GM19035 (cell line): ENCODE measurements around the gene C6orf62.
"Not testable (repeated sequence)": the region's sequence is repeated elsewhere in the genome, so short reads cannot be mapped to it uniquely, and the experiment has no call there.

Experiments used
- ATAC-seq: cut with Tn5 transposase; IDR thresholded peaks from one replicate; pipeline ENCODE4 v1.9.1; 2021; ENCODE audit not compliant: unreplicated experiment

The C6orf62 gene

DNA sequence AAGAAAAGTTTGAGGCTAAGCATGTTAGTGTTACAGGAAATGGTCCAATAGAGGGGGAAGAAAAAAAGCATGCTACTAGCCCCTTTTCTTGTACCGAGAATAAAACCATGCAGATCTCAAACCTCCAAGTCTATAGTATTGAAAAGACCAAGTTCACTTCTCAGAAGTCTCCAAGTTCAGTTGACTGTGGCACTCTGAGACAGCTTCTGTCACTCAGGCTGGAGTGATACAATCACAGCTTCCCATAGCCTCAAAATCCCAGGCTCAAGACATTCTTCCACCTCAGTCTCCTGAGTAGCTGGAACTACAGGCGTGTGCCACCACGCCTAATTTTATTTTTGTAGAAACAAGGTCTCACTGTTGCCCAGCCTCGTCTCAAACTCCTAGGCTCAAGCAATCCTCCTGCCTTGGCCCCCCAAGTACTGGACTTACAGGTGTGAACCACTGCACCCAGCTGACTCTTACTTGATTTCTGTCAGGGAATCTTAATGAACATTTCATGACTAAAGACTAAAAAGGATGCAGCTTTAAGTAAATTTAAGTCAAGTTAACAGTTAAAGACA is 16.2 kb downstream of the C6orf62 start:
- no peak for ATAC-seq

GRCh38 chr6:24699521-24700359 is 19.2 kb downstream of the C6orf62 start:
- no peak for ATAC-seq

GRCh38 chr6:24696097-24696496 is 22.9 kb downstream of the C6orf62 start:
- ATAC-seq = no peak

DNA sequence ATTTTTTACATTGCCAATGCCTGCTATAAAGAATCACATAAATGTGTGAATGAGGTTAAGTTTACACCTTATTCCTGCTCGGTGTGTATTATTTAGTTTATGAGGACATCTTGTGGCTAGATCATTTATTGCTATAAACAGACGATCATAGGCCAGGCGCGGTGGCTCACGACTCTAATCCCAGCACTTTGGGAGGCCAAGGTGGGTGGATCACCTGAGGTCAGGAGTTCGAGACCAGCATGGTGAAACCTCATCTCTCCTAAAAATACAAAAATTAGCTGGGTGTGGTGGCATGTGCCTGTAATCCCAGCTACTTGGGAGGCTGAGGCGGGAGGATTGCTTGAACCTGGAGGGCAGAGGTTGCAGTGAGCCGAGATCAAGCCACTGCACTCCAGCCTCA is 23.3 kb downstream of the C6orf62 start:
- ATAC-seq = peak; percentile 50

GRCh38 chr6:24694198-24694597 is 24.8 kb downstream of the C6orf62 start:
- ATAC-seq = no peak

DNA sequence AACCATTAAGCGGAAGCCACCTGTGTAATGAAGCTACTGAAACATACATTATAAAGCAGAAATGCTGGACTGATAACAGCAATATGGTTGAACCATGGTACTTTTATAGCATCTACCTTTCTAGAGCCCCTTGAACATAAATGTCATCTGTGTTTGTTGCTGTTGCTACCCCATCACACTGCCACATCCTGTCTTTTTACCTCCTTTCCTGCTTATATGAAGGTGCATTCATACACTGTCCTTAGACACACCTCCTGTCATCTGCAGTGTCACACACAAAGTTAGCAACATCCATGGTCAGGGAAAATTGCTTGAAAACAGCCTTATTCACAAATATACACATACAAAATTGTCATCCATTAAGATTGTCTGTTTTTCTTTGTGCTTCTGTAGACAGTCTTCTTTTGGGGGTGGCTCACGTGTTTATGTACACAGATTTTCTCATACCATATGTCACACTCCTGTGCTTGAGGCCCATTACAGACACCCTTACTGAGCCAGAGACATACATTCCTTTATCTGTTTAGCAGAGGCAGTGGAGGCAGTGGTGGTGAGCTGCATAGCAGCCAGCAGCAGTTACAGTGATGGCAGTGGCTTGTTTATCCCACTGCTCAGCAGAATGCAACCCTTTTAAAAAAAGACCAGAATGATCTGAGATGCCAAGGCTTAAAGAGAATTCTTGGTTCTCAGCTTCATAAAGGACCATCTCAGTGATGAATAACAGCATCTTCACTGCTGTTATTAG is 25.9 kb downstream of the C6orf62 start:
- ATAC-seq = no peak

- no peak for ATAC-seq
Measured at GRCh38 chr6:24692415-24692814, 26.5 kb downstream of the C6orf62 start.

GRCh38 chr6:24692003-24692402 is 27.0 kb downstream of the C6orf62 start:
- no peak for ATAC-seq

DNA sequence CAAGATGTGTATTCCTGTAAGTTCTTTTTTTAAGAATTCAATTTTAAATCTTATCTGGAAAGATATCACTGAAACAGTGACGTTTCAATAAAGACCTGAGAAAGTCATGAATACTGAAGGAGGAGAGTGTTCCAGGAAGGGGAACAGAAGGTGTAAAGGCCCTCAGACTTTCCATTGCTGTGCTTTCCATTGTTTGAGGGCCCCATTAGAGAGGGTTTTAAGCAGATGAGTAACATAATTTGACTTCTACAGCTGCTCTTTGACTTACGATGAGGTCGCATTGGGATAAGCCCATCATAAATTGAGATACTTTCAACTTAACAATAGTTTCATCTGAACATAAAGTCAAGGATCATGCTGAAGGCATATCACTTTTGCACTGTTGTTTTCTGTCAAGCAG is 27.4 kb downstream of the C6orf62 start:
- no peak for ATAC-seq

DNA sequence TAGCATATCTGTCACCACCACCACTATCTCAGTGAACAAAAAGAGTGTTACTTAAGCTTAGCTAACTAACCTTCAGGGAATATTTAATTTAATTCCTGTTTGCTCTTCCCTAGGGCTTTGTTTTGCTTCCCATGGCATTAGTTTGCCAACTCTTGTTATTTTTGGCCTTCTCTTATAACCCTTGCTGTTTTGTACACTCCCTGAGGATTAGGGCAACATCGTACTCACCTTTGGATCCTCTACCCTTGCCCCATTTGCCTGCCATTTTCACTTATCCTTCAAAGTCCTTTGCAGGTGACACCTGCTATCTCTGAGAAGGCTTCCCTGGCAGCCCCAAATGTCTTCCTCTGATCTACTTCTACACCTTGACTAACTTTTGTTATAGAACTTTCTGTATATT is 28.4 kb downstream of the C6orf62 start:
- ATAC-seq = no peak

DNA sequence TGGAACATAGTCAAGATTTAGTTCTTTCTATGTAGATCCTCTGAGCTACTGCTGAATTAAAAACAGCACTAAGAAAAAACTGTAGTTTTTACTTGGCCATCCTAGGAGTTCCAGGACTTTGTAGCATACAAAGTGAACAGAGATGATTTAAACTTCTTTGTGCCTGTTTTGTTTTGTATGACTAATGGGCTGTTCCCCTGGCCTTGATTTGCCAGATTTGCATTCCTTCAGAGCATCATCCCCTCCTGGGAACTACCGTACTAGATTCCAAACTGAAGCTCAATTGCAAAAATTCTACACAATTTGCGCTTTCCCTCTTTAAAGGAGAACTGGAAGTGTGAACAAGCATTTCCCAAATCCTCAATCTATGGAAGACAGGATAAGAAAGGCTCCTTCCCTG is 29.0 kb downstream of the C6orf62 start:
- ATAC-seq = no peak

DNA sequence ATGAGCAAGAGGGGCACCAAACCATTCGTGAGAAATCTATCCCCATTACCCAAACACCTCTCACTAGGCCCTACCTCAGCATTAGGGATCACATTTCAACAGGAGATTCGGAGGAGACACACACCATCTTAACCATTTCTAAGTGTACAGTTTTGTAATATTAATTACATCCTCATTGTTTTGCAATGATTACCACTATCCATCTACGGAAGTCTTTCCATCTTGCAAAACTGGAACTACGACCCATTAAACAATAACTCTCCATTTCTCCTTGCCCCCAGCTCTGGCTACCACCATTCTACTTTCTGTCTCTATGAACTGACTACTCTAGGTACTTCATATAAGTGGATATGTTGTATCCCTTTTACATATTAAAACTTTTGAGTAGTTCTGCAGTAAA is 32.0 kb downstream of the C6orf62 start:
- ATAC-seq = no peak

DNA sequence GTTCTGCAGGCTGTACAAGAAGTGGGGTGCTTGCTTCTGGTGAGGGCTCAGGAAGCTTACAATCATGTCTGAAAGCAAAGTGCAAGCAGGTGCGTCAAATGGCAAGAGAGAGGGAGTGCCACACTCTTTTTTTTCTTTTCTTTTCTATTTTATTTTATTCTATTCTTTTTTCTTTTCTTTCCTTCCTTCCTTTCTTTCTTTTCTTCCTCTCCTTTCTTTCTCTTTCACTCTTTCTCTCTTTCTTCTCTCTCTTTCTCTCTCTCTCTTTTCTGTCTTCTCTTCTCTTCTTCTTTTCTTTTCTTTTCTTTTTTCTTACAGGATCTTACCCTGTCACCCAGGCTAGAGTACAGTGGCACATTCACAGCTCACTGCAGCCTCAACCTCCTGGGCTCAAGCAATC is 32.5 kb downstream of the C6orf62 start:
- ATAC-seq = no peak

DNA sequence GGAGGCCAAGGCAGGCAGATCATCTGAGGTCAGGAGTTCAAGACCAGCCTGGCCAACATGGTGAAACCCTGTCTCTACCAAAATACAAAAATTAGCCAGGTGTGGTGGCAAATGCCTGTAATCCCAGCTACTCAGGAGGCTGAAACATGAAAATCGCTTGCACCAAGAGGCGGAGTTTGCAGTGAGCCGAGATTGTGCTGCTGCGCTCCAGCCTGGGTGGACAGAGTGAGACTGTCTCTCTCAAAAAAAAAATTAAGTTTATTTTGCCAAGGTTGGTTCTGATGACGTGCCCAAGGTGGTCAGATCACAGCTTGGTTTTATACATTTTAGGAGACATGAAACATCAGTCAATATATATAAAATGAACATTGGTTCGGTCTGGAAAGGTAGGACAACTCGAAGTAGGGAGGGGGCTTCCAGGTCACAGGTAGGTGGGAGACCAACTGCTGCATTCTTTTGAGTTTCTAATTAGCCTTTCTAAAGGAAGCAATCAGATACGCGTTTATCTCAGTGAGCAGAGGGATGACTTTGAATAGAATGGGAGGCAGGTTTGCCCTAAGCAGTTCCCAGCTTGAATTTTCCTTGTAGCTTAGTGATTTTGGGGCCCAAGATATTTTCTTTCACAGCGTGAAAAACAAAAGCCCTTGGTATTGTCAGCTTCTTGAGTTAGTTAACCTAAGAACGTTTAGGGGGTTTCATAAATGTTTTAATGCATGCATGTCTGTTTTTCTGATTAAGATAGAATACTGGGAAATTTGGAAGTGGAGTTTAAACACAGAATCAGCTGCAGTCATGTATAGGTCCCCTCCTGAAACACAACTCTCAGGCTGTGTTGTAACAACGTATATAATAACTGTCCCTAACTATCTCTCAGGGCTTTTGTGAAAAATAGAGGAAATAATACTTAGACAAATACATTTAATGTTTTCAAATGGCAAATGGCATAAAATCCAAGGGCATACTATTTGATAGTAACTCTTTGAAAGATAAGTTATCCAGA is 35.4 kb downstream of the C6orf62 start:
- ATAC-seq = no peak

- no peak for ATAC-seq
Measured at GRCh38 chr6:24680582-24680981, 38.4 kb downstream of the C6orf62 start.

- not testable (repeated sequence) for ATAC-seq
Measured at GRCh38 chr6:24678792-24679352, 40.1 kb downstream of the C6orf62 start.

- ATAC-seq = no peak
Measured at GRCh38 chr6:24673625-24674024, 45.3 kb downstream of the C6orf62 start.

- no peak for ATAC-seq
Measured at GRCh38 chr6:24672620-24673182, 46.3 kb downstream of the C6orf62 start.

- not testable (repeated sequence) for ATAC-seq
Measured at GRCh38 chr6:24671077-24671476, 47.9 kb downstream of the C6orf62 start.

DNA sequence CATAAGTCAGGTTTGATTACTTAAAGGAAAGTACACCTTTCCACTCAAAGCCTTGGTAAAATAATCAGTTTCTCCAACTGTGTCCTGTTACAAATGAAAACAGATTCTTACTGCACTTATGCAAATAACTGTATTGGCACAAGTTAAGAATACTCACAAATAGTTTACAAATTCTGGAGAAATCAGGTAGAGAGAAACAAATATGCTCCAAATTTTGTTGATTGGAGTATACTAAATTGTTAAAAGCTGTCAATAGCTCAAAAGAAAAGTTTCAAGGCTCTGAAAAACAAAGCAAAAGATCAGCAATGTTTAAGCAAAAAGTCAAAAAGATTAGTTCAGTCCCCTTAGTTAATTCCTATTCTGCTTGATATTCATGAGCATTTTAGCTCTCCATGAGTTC is 48.5 kb downstream of the C6orf62 start:
- ATAC-seq = not testable (repeated sequence)
